ENCODE data around the gene PSMA6. TPM values are rescaled to one million over a fixed set of nuclear protein-coding genes. Genes with fewer than 3 reads are reported as not detected.

The PSMA6 gene
- total RNA-seq, 3 donors from 2014 or later: 150 to 170 (median 156) TPM

DNA sequence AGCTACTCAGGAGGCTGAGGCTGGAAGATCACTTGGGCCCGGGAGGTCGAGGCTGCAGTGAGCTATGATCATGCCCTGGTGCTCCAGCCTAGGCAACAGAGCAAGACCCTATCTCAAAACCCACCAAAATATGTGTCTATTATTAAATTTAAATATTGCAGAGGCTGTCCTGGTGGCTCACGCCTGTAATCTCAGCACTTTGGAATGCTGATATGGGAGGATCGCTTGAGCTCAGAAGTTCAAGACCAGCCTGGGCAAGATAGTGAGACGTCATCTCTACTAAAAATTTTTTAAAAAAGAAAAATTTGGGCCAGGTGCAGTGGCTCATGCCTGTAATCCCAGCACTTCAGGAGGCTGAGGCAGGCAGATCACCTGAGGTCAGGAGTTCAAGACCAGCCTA, 13.9 kb downstream of the PSMA6 start:
- no peaks in the 10 kb centered on the region for H3K27me3 ChIP-seq
- no peaks in the 10 kb centered on the region for H3K4me1 ChIP-seq
- H3K9me3 ChIP-seq: no peaks in the 10 kb centered on the region
- no peak overlapping the region for H3K4me3 ChIP-seq
- intact Hi-C loops (cut with DNase I; ENCODE audit: low total_unique reads): no loop called here
- peaks cover 5% of the 10 kb centered on the region for H3K36me3 ChIP-seq
- no peak for DNase-seq (ENCODE audit: low spot score in 2 of 2)
- no peak for TF ChIP-seq POLR2AphosphoS5 (IDR thresholded peaks at IDR 0.05)
- TF ChIP-seq, protein P1, sequence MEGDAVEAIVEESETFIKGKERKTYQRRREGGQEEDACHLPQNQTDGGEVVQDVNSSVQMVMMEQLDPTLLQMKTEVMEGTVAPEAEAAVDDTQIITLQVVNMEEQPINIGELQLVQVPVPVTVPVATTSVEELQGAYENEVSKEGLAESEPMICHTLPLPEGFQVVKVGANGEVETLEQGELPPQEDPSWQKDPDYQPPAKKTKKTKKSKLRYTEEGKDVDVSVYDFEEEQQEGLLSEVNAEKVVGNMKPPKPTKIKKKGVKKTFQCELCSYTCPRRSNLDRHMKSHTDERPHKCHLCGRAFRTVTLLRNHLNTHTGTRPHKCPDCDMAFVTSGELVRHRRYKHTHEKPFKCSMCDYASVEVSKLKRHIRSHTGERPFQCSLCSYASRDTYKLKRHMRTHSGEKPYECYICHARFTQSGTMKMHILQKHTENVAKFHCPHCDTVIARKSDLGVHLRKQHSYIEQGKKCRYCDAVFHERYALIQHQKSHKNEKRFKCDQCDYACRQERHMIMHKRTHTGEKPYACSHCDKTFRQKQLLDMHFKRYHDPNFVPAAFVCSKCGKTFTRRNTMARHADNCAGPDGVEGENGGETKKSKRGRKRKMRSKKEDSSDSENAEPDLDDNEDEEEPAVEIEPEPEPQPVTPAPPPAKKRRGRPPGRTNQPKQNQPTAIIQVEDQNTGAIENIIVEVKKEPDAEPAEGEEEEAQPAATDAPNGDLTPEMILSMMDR (IDR thresholded peaks at IDR 0.05): no peak
- no peak for TF ChIP-seq POLR2A (IDR thresholded peaks at IDR 0.05)
- no peak overlapping the region for H3K27ac ChIP-seq

DNA sequence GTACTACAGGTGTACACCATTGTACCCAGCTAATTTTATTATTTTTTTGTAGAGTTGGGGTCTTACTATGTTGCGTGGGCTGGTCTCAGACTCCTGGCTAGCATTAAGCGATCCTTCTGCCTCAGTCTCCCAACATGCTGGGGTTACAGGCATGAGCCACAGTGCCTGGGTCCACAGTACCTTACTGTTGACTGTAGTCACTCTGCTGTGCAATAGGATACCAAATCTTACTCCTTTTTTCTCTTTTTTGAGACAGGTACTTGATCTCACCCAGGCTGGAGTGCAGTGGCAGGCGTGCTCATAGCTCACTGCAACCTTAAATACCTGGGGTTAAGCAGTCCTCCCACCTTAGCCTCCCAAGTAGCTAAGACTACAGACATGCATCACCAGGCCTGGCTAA, 25.6 kb downstream of the PSMA6 start:
- TF ChIP-seq POLR2A (IDR thresholded peaks at IDR 0.05) (no peak), POLR2AphosphoS5 (IDR thresholded peaks at IDR 0.05) (no peak)
- TF ChIP-seq, protein P1 (IDR thresholded peaks at IDR 0.05): no peak
- Histone ChIP-seq H3K4me3 (no peak overlapping the region), H3K27me3 (no peaks in the 10 kb centered on the region), H3K27ac (no peak overlapping the region), H3K9me3 (no peaks in the 10 kb centered on the region), H3K36me3 (no peaks in the 10 kb centered on the region), H3K4me1 (no peaks in the 10 kb centered on the region)
- no peak for DNase-seq (ENCODE audit: low spot score in 2 of 2)
- intact Hi-C loops (cut with DNase I; ENCODE audit: low total_unique reads): no loop called here

DNA sequence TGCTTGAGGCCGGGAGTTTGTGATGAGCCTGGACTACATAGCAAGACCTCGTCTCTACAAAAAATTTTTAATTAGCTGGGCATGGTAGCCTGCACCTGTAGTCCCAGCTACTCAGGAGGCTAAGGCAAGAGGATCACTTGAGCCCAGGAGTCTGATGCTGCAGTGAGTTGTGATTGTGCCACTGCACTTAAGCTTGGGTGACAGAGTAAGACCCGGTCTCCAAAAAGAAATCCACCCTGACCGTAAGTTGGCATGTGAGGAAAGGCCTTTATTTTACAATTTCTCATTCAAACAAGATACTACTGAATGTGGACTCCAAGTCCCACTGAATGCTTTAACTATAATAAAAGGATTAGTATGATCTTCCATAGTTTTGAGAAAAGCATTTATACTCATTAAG, 27.3 kb downstream of the PSMA6 start:
- H3K9me3 ChIP-seq: no peaks in the 10 kb centered on the region
- no peaks in the 10 kb centered on the region for H3K36me3 ChIP-seq
- intact Hi-C loops (cut with DNase I; ENCODE audit: low total_unique reads): no loop called here
- H3K4me1 ChIP-seq: no peaks in the 10 kb centered on the region
- TF ChIP-seq POLR2AphosphoS5 (IDR thresholded peaks at IDR 0.05): no peak
- no peak for TF ChIP-seq POLR2A (IDR thresholded peaks at IDR 0.05)
- TF ChIP-seq, protein P1 (IDR thresholded peaks at IDR 0.05): no peak
- no peak overlapping the region for H3K27ac ChIP-seq
- H3K4me3 ChIP-seq: no peak overlapping the region
- H3K27me3 ChIP-seq: no peaks in the 10 kb centered on the region
- no peak for DNase-seq (ENCODE audit: low spot score in 2 of 2)

DNA sequence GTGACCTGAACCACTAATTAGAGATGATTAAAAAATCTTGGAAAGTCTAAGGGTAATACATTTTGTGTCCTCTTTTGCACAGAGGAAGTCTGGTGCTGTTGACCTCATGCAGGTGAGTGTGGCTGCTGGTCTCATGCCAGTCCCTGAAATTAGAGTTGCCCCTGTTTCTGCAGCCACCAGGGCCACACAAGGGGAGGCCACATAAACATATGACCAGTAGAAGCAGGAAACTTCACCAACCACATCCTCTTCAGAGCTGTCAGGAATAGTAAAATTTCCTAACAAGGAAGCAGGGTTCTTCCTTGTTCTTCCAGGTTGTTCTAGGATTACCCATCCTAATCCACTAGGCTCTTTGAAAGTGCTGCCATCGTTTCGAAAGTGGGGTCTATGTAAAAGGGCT, 28.3 kb downstream of the PSMA6 start:
- H3K27ac ChIP-seq: no peak overlapping the region
- DNase-seq (ENCODE audit: low spot score in 2 of 2): no peak
- TF ChIP-seq POLR2A (IDR thresholded peaks at IDR 0.05): no peak
- H3K4me1 ChIP-seq: no peaks in the 10 kb centered on the region
- H3K36me3 ChIP-seq: no peaks in the 10 kb centered on the region
- H3K9me3 ChIP-seq: no peaks in the 10 kb centered on the region
- intact Hi-C loops (cut with DNase I; ENCODE audit: low total_unique reads): no loop called here
- H3K27me3 ChIP-seq: no peaks in the 10 kb centered on the region
- H3K4me3 ChIP-seq: no peak overlapping the region

DNA sequence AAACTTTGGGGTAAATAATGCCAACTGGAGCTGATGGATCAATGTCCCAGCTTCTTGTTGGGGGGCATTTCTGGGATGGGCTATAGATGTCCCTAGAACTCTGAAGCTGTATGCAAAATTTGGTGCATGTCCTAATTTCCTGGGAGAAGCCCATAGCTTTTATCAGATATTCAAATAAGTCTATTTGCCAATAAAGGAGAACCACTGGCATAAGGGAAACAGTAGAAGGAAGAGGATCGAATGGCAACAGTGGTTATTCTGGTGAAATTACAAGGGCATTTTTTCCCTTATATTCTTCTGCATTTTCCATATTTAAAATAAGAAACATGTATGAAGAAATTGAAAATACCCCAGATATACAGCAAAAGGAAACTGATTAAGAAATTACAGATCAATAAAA, 34.2 kb downstream of the PSMA6 start:
- no peaks in the 10 kb centered on the region for H3K27me3 ChIP-seq
- TF ChIP-seq, protein P1 (IDR thresholded peaks at IDR 0.05): no peak
- no peak for TF ChIP-seq POLR2A (IDR thresholded peaks at IDR 0.05)
- TF ChIP-seq POLR2AphosphoS5 (IDR thresholded peaks at IDR 0.05): no peak
- H3K27ac ChIP-seq: no peak overlapping the region
- no peak for DNase-seq (ENCODE audit: low spot score in 2 of 2)
- H3K4me1 ChIP-seq: peaks cover 0 to 1% of the 10 kb centered on the region in 2 donors
- intact Hi-C loops (cut with DNase I; ENCODE audit: low total_unique reads): no loop called here
- no peaks in the 10 kb centered on the region for H3K36me3 ChIP-seq
- H3K4me3 ChIP-seq: no peak overlapping the region
- no peaks in the 10 kb centered on the region for H3K9me3 ChIP-seq
